Muscle of leg (tissue), 11 donors: ENCODE measurements around the gene DES. TPM values are rescaled to one million over a fixed set of nuclear protein-coding genes. Genes with fewer than 3 reads are reported as not detected.
A peak's percentile ranks its signal among the peaks of the same experiment; 100 is the strongest.

Experiments used
- DNase-seq: peaks from one replicate; pipeline ENCODE4 v3.0.0; 2013
- H3K27ac ChIP-seq: one replicate; pipeline ENCODE4 v1.5.1; 2013; ENCODE audit warnings: mild to moderate bottlenecking, low read length, control low read depth
- H3K27me3 ChIP-seq: one replicate; pipeline ENCODE4 v1.6.1; 2013; ENCODE audit warnings: low read length; ENCODE audit not compliant: control insufficient read depth, insufficient read depth
- H3K36me3 ChIP-seq: one replicate; pipeline ENCODE4 v1.6.1; 2013; ENCODE audit warnings: low read length; ENCODE audit not compliant: control insufficient read depth, insufficient read depth
- H3K4me1 ChIP-seq: one replicate; pipeline ENCODE4 v1.6.1; 2013; ENCODE audit warnings: low read length; ENCODE audit not compliant: control insufficient read depth, insufficient read depth
- H3K4me3 ChIP-seq: one replicate; pipeline ENCODE4 v1.5.1; 2013; ENCODE audit warnings: low read length, control low read depth
- H3K9me3 ChIP-seq: replicated peaks from 2 replicates; pipeline ENCODE4 v1.6.1; 2013; ENCODE audit warnings: low read depth, low read length; ENCODE audit not compliant: control insufficient read depth
- WGBS: methylation state at CpG from one replicate; pipeline ENCODE4 v1.1.5; 2013; ENCODE audit warnings: missing lambda C conversion rate; ENCODE audit not compliant: insufficient coverage; 5-methylcytosine and 5-hydroxymethylcytosine counted together
- polyA plus RNA-seq, 8 donors: library from polyadenylated mRNA; unstranded; fragments of 120-200 nt; gene quantifications; one replicate each; pipeline versions ENCODE4 v1.2.1 to v1.2.3, GENCODE V29; 2013; ENCODE audit warnings: inconsistent platforms in 1 of 8, low replicate concordance in 1 of 8; ENCODE audit not compliant: insufficient read length in 8 of 8, insufficient read depth in 1 of 8
- total RNA-seq: library from RNA; stranded (reverse); fragments of 120-200 nt; gene quantifications from one replicate; pipeline ENCODE4 v1.2.4, GENCODE V29; 2013

Gene DES
- total and polyA plus RNA-seq, 9 donors: 2,139 to 4,335 (median 3,834) TPM

- no peak overlapping the region for H3K4me3 ChIP-seq
These were observed 42.9 kb downstream of the DES start for GRCh38 chr2:219461047-219461514.

GRCh38 chr2:219461669-219462068 is 43.5 kb downstream of the DES start:
- H3K9me3 ChIP-seq: no peaks in the 10 kb centered on the region
- H3K4me3 ChIP-seq: no peak overlapping the region
- H3K27me3 ChIP-seq: no peaks in the 10 kb centered on the region
- H3K27ac ChIP-seq: peak overlapping the region; percentile 62
- WGBS: 82% methylated on average over 14 of the region's 14 CpGs
- peaks cover 65% of the 10 kb centered on the region for H3K36me3 ChIP-seq
- peaks cover 48% of the 10 kb centered on the region for H3K4me1 ChIP-seq
- no peak for DNase-seq

More at GRCh38 chr2:219461047-219461514, 42.9 kb downstream of the DES start:
- DNase-seq: peak; percentile 41
- H3K36me3 ChIP-seq: peaks cover 65% of the 10 kb centered on the region
- peak overlapping the region; percentile 62 for H3K27ac ChIP-seq
- H3K4me1 ChIP-seq: peaks cover 48% of the 10 kb centered on the region
- WGBS: 33% methylated on average over 1 of the region's 11 CpGs
- H3K27me3 ChIP-seq: no peaks in the 10 kb centered on the region
- no peaks in the 10 kb centered on the region for H3K9me3 ChIP-seq

- no peak for DNase-seq
- WGBS: 100% methylated on average over 2 of the region's 9 CpGs
- Histone ChIP-seq H3K27me3 (no peaks in the 10 kb centered on the region), H3K4me1 (peaks cover 42% of the 10 kb centered on the region), H3K9me3 (no peaks in the 10 kb centered on the region), H3K27ac (no peak overlapping the region), H3K36me3 (peaks cover 67% of the 10 kb centered on the region), H3K4me3 (no peak overlapping the region)
These were observed 44.2 kb downstream of the DES start for GRCh38 chr2:219462349-219462748.

GRCh38 chr2:219464286-219465032 is 46.3 kb downstream of the DES start:
- H3K36me3 ChIP-seq: peaks cover 72% of the 10 kb centered on the region
- no peak for DNase-seq
- no peaks in the 10 kb centered on the region for H3K27me3 ChIP-seq
- no peak overlapping the region for H3K27ac ChIP-seq
- no peak overlapping the region for H3K4me3 ChIP-seq
- H3K4me1 ChIP-seq: peaks cover 22% of the 10 kb centered on the region
- H3K9me3 ChIP-seq: no peaks in the 10 kb centered on the region
- 88% methylated on average over 19 of the region's 21 CpGs for WGBS

GRCh38 chr2:219465659-219466561 is 47.7 kb downstream of the DES start:
- no peaks in the 10 kb centered on the region for H3K9me3 ChIP-seq
- peaks cover 8% of the 10 kb centered on the region for H3K4me1 ChIP-seq
- DNase-seq: no peak
- peaks cover 87% of the 10 kb centered on the region for H3K36me3 ChIP-seq
- no peak overlapping the region for H3K4me3 ChIP-seq
- no peak overlapping the region for H3K27ac ChIP-seq
- 89% methylated on average over 42 of the region's 47 CpGs for WGBS
- H3K27me3 ChIP-seq: no peaks in the 10 kb centered on the region

GRCh38 chr2:219466816-219467735 is 48.9 kb downstream of the DES start:
- no peak overlapping the region for H3K27ac ChIP-seq
- WGBS: 73% methylated on average over 21 of the region's 28 CpGs
- peaks cover 91% of the 10 kb centered on the region for H3K36me3 ChIP-seq

GRCh38 chr2:219467736-219468075 is 49.5 kb downstream of the DES start:
- Histone ChIP-seq H3K27ac (no peak overlapping the region), H3K9me3 (no peaks in the 10 kb centered on the region), H3K36me3 (peaks cover 91% of the 10 kb centered on the region), H3K4me1 (peaks cover 5% of the 10 kb centered on the region), H3K27me3 (no peaks in the 10 kb centered on the region), H3K4me3 (no peak overlapping the region)
- WGBS: 80% methylated on average over 2 of the region's 2 CpGs
- no peak for DNase-seq

More at GRCh38 chr2:219466816-219467735, 48.9 kb downstream of the DES start:
- peaks cover 3% of the 10 kb centered on the region for H3K4me1 ChIP-seq
- H3K27me3 ChIP-seq: no peaks in the 10 kb centered on the region
- H3K4me3 ChIP-seq: no peak overlapping the region
- no peaks in the 10 kb centered on the region for H3K9me3 ChIP-seq
- DNase-seq: no peak

GRCh38 chr2:219468410-219469185 is 50.4 kb downstream of the DES start:
- Histone ChIP-seq H3K27me3 (no peaks in the 10 kb centered on the region), H3K36me3 (peaks cover 95% of the 10 kb centered on the region), H3K4me1 (peaks cover 5% of the 10 kb centered on the region), H3K4me3 (no peak overlapping the region), H3K9me3 (no peaks in the 10 kb centered on the region), H3K27ac (no peak overlapping the region)
- WGBS: 89% methylated on average over 21 of the region's 23 CpGs
- no peak for DNase-seq

- Histone ChIP-seq H3K36me3 (peaks cover 96% of the 10 kb centered on the region), H3K4me3 (no peak overlapping the region), H3K27ac (no peak overlapping the region), H3K4me1 (peaks cover 5% of the 10 kb centered on the region), H3K27me3 (no peaks in the 10 kb centered on the region), H3K9me3 (no peaks in the 10 kb centered on the region)
- WGBS: 87% methylated on average over 15 of the region's 16 CpGs
- DNase-seq: no peak
These were observed 51.1 kb downstream of the DES start for GRCh38 chr2:219469186-219469724.
